SH-SY5Y (cell line): Measurements from ENCODE around the gene HNF1A.

ENCODE experiments used
- GATA2 ChIP-seq: IDR thresholded peaks from 2 replicates; pipeline ENCODE4 v1.6.1; 2011; ENCODE audit warnings: mild to moderate bottlenecking, low read depth, low read length
- GATA3 ChIP-seq: IDR thresholded peaks from 2 replicates; pipeline ENCODE4 v1.6.1; 2011; ENCODE audit warnings: low read depth, mild to moderate bottlenecking, low read length, moderate library complexity

DNA sequence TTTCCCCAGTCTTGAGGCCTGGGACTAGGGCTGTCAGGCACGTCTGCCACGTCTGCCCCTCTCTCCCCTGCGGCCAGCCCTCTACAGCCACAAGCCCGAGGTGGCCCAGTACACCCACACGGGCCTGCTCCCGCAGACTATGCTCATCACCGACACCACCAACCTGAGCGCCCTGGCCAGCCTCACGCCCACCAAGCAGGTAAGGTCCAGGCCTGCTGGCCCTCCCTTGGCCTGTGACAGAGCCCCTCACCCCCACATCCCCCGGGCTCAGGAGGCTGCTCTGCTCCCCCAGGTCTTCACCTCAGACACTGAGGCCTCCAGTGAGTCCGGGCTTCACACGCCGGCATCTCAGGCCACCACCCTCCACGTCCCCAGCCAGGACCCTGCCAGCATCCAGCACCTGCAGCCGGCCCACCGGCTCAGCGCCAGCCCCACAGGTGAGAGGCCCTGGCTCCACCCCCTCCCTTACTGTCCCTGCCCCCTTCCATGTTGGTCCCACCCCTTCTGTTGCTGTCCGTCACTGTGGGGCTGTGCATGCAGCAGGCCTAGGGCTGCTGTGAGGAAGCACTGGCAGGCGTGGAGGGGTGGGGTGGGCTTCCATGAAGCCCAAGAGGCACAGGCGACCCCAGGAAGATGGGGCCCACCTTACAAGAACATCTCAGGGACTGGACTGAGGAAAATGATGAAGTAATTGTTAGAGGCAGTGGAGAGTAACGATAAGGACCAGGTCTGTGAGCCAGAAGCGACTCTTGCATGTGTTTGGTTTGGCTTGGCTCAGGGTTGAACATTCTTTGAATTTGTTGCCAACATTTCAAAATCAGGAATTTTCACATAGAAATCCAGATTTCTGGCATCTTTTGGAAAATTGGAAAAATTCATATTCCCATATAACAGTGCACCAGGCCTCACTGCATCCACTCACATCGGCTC, 21.1 kb downstream of the HNF1A start:
- no peak for TF ChIP-seq GATA2
- TF ChIP-seq GATA3: no peak
